Measurements from ENCODE around the gene BHLHE23. TPM values are rescaled to one million over a fixed set of nuclear protein-coding genes. Genes with fewer than 3 reads are reported as not detected.

The BHLHE23 gene
- total RNA-seq, 2 donors from 2014 or later, result not detected

DNA sequence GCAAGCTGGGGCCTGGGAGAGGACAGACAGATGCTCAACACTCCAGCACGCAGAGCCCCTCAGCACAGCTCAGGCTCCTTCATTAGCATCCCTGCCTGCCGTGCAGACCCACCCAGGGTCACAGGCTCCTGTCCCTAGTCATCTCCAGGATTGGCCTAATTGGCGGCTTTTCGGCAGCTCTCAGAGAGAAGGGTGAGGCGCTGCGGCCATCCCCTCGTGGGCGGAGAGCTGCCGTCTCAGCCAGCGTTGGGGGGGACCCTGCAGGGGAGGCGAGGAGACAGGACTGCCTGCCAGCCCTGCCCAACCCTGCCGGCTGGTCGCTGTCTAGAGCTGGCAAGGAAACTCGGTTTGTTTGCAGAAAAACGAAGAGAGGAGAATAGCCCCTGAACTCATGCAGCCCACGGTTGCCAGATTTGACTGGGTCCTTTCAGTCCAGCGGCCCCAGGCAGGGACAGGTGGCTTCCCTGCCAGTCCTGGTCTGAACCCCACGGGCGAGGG, 26.8 kb downstream of the BHLHE23 start:
- no peaks in the 10 kb centered on the region for H3K36me3 ChIP-seq (replicated peaks in 1 of 2; ENCODE audit: insufficient read depth in 1 of 2, low read depth in 2 of 2)
- H3K27me3 ChIP-seq, result peaks cover 0 to 9% of the 10 kb centered on the region in 2 donors
- H3K9me3 ChIP-seq, result no peaks in the 10 kb centered on the region
- TF ChIP-seq POLR2A (IDR thresholded peaks at IDR 0.05), result no peak
- WGBS, 2 donors, result 14% methylated on average over 19 of the region's 19 CpGs; no CpG with 5 or more reads in 1 of the 2 donors
- H3K27ac ChIP-seq, result no peak overlapping the region
- ATAC-seq (no peak), DNase-seq (no peak)
- intact Hi-C loops (cut with DNase I), result no loop called here
- no peak overlapping the region for H3K4me3 ChIP-seq
- no peaks in the 10 kb centered on the region for H3K4me1 ChIP-seq

DNA sequence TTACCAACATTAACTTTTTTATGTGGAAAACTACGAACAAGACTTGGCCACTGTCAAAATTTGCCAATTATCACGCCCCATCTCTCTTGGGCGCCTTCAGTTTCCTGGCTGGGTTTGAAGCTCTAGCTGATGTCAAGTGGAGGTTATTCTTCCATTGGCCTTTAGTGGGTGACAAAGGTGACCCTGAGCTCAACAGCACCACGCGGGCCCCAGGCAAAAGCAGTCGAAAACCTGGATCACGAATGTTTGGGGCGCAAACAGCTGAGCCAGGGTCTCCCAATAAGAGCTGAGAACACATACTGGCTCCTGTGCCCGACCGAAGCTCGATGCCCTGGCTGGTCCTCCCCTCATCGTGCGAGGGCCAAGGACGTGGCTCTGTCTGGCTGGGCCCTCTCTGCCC, 27.5 kb downstream of the BHLHE23 start:
- Histone ChIP-seq H3K27ac (no peak overlapping the region), H3K4me1 (no peaks in the 10 kb centered on the region), H3K4me3 (no peak overlapping the region), H3K9me3 (no peaks in the 10 kb centered on the region), H3K36me3 (replicated peaks in 1 of 2; ENCODE audit: insufficient read depth in 1 of 2, low read depth in 2 of 2) (no peaks in the 10 kb centered on the region), H3K27me3 (peaks cover 0 to 10% of the 10 kb centered on the region in 2 donors)
- intact Hi-C loops (cut with DNase I), result no loop called here
- WGBS, 2 donors, result 51 to 61% methylated on average over 11 to 14 of the region's 14 CpGs
- TF ChIP-seq POLR2A (IDR thresholded peaks at IDR 0.05), result no peak
- TF ChIP-seq, protein P1, sequence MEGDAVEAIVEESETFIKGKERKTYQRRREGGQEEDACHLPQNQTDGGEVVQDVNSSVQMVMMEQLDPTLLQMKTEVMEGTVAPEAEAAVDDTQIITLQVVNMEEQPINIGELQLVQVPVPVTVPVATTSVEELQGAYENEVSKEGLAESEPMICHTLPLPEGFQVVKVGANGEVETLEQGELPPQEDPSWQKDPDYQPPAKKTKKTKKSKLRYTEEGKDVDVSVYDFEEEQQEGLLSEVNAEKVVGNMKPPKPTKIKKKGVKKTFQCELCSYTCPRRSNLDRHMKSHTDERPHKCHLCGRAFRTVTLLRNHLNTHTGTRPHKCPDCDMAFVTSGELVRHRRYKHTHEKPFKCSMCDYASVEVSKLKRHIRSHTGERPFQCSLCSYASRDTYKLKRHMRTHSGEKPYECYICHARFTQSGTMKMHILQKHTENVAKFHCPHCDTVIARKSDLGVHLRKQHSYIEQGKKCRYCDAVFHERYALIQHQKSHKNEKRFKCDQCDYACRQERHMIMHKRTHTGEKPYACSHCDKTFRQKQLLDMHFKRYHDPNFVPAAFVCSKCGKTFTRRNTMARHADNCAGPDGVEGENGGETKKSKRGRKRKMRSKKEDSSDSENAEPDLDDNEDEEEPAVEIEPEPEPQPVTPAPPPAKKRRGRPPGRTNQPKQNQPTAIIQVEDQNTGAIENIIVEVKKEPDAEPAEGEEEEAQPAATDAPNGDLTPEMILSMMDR (IDR thresholded peaks at IDR 0.05), result no peak
- no peak for ATAC-seq
- DNase-seq, result no peak

DNA sequence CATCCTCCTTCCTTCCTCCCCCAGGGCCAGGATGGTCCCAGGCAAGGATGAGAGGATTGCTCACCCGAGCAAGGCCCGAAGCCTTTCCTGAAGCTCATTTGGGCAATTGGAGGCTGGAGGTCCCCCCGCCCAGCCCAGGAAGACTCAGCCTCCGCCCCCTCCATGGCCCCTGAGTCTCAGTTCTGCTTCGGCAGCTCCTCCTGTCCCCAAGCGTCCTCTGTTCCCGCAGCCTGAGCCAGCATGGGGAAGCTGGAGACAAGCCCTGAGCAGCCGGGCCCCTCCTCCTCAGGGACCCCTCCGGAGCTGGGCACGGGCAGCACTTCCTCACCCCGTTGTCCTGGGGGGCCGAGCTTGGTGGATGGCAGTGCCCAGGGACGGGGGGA, 28.2 kb downstream of the BHLHE23 start:
- Histone ChIP-seq H3K27me3 (peaks cover 0 to 16% of the 10 kb centered on the region in 2 donors), H3K9me3 (no peaks in the 10 kb centered on the region), H3K4me3 (no peak overlapping the region), H3K27ac (no peak overlapping the region), H3K4me1 (no peaks in the 10 kb centered on the region), H3K36me3 (replicated peaks in 1 of 2; ENCODE audit: insufficient read depth in 1 of 2, low read depth in 2 of 2) (no peaks in the 10 kb centered on the region)
- no peak for TF ChIP-seq POLR2A (IDR thresholded peaks at IDR 0.05)
- TF ChIP-seq, protein P1 (IDR thresholded peaks at IDR 0.05), result no peak
- DNase-seq (no peak), ATAC-seq (no peak)
- intact Hi-C loops (cut with DNase I), result no loop called here
- WGBS, 2 donors, result 41 to 47% methylated on average over 3 to 13 of the region's 13 CpGs

DNA sequence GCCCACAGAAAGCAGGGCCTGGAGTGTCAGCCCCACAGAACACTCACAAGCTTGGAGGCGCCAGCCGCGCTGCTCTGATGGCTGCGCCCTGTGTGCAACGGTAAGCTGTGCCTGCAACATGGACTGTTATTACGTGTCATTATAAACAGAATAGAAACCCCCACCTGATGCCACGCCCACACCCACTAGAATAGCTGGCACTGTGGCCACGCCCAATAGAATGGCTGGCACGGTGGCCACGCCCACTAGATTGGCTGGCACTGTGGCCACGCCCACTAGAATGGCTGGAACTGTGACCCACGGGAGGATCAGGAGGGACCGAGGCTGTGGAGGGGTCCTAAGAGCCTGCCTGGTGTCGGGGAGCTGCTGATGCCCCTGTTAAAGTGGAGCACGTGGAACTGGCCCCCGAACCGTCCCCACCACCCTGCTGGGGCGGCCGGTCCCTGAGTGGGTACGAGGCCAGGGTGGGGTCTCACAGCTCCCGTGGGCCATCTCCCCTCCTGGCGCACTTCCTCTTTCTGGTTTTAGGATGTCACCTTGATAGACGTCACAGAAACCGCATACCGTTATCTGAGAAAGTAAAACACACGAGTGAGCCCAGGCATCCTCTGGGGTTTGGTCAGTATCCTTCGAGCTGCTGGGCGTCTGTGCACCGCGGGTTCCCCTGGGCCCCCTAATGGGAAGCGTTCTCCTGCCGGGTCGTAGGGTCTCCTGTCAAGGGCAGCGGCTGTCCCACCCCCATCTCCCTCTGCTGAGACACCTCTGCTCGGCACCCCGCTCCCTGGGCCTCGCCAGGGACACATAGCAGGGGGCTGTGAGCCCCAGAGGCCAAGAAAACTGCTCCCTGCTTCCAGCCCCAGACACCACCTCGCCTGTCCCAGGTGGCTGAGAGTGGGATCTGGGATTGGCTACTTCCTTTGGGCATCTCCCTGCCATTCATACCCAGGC, 28.9 kb downstream of the BHLHE23 start:
- H3K4me3 ChIP-seq, result no peak overlapping the region
- ATAC-seq, result no peak
- peak in 1 of 4 donors; percentile 31 for DNase-seq
- no peak overlapping the region for H3K27ac ChIP-seq
- no peaks in the 10 kb centered on the region for H3K36me3 ChIP-seq (replicated peaks in 1 of 2; ENCODE audit: insufficient read depth in 1 of 2, low read depth in 2 of 2)
- intact Hi-C loops (cut with DNase I), result no loop called here
- peaks cover 1% of the 10 kb centered on the region for H3K4me1 ChIP-seq
- H3K9me3 ChIP-seq, result no peaks in the 10 kb centered on the region
- H3K27me3 ChIP-seq, result peaks cover 0 to 22% of the 10 kb centered on the region in 2 donors
- TF ChIP-seq POLR2A (IDR thresholded peaks at IDR 0.05), result no peak
- TF ChIP-seq, protein P1 (IDR thresholded peaks at IDR 0.05), result no peak
- WGBS, 2 donors, result 45% methylated on average over 35 of the region's 38 CpGs; no CpG with 5 or more reads in 1 of the 2 donors

DNA sequence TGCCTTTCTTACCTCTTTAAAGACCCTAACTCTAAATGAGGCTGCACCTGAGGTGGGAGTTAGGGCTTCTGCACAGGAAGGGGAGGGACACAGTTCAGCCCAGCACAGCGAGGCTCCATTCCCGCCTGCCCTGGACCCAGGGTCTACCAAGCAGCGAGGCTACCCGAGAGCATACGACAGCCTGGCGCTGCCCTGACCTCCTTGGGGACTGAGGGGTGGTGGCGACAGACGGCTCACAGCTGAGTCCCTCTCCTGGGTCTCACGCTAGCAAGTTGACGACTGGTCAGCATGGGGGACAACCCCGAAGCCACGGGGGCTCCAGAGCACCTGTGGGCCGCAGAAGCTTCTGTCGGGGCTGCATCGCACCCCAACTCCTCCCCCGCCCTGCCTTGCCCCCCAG, 29.9 kb downstream of the BHLHE23 start:
- ATAC-seq (no peak), DNase-seq (no peak)
- 56 to 77% methylated on average over 11 to 16 of the region's 16 CpGs for WGBS, 2 donors
- peaks cover 9% of the 10 kb centered on the region for H3K4me1 ChIP-seq
- TF ChIP-seq, protein P1 (IDR thresholded peaks at IDR 0.05), result no peak
- no peak for TF ChIP-seq POLR2A (IDR thresholded peaks at IDR 0.05)
- intact Hi-C loops (cut with DNase I), result no loop called here
- H3K27me3 ChIP-seq, result peaks cover 0 to 25% of the 10 kb centered on the region in 2 donors
- no peak overlapping the region for H3K27ac ChIP-seq
- no peak overlapping the region for H3K4me3 ChIP-seq
- H3K36me3 ChIP-seq (replicated peaks in 1 of 2; ENCODE audit: insufficient read depth in 1 of 2, low read depth in 2 of 2), result no peaks in the 10 kb centered on the region
- no peaks in the 10 kb centered on the region for H3K9me3 ChIP-seq

Measured in body of pancreas (tissue), 4 donors.